B cell (primary cell): ENCODE results near the gene SLC2A4RG. TPM values are rescaled to one million over a fixed set of nuclear protein-coding genes. Genes with fewer than 3 reads are reported as not detected.

Source experiments
- ATAC-seq: fragments of 200-7000 bp; cut with Tn5 transposase; one replicate; pipeline ENCODE4 v1.10.0; 2021; ENCODE audit warnings: low read depth, mild to moderate bottlenecking, moderate number of reproducible peaks, moderate library complexity
- CTCF ChIA-PET: fragments of 350-600 bp; sonication (Branson Sonifier 250); formaldehyde crosslinking; loops from one replicate; lab custom pipeline; 2021; ENCODE audit warnings: antibody characterized with exemption, inconsistent platforms; lab: Charles Lee
- POLR2A ChIA-PET: fragments of 350-600 bp; sonication (Branson Sonifier 250); formaldehyde crosslinking; loops from one replicate; lab custom pipeline; 2021; ENCODE audit warnings: antibody characterized with exemption; lab: Charles Lee
- DNase-seq: peaks from one replicate; pipeline ENCODE4 v3.0.0; 2013
- H2AFZ ChIP-seq: 2 replicates; pipeline ENCODE4 v1.6.1; 2012; ENCODE audit warnings: mild to moderate bottlenecking, low read depth, low read length; ENCODE audit not compliant: insufficient read depth, poor library complexity, severe bottlenecking
- H3K27ac ChIP-seq, 2 donors: 1 replicate in 1 of 2; 2 replicates in 1 of 2; pipeline ENCODE4 v1.5.1; 2012 to 2013; ENCODE audit warnings: low read length in 2 of 2, mild to moderate bottlenecking in 2 of 2, moderate library complexity in 1 of 2
- H3K27me3 ChIP-seq, 4 experiments: fragments of 200-600 bp in 1 of 4; sonication (generic) in 1 of 4; replicated peaks in 1 of 4; 1 replicate in 2 of 4; 2 replicates in 2 of 4; pipeline versions ENCODE4 v1.6.1 to v1.7.0; 2013 to 2016; ENCODE audit warnings: low read length in 3 of 4, mild to moderate bottlenecking in 2 of 4, mixed read lengths in 1 of 4, moderate library complexity in 1 of 4; ENCODE audit not compliant: insufficient read depth in 4 of 4, control insufficient read depth in 3 of 4; ENCODE audit errors: control extremely low read depth in 1 of 4
- H3K36me3 ChIP-seq, 2 experiments: replicated peaks in 1 of 2; 1 replicate in 1 of 2; 2 replicates in 1 of 2; pipeline versions ENCODE4 v1.6.1 to v1.7.1; 2013; ENCODE audit warnings: low read length in 1 of 2; ENCODE audit not compliant: insufficient read depth in 2 of 2, control insufficient read depth in 1 of 2; ENCODE audit errors: control extremely low read depth in 1 of 2, extremely low read depth in 1 of 2
- H3K4me1 ChIP-seq, 2 donors: fragments of 200-600 bp in 1 of 2; sonication (generic) in 1 of 2; 1 replicate in 1 of 2; 2 replicates in 1 of 2; pipeline versions ENCODE4 v1.5.1 to v1.6.1; 2013 to 2017; ENCODE audit warnings: low read length in 2 of 2; ENCODE audit not compliant: control insufficient read depth in 2 of 2, insufficient read depth in 2 of 2
- H3K4me2 ChIP-seq: replicated peaks from 2 replicates; pipeline ENCODE3; 2012; ENCODE audit warnings: mild to moderate bottlenecking, low read depth, low read length; ENCODE audit not compliant: poor library complexity, severe bottlenecking
- H3K4me3 ChIP-seq, 5 experiments: fragments of 200-600 bp in 1 of 5; sonication (generic) in 1 of 5; 1 replicate in 3 of 5; 2 replicates in 2 of 5; pipeline versions ENCODE4 v1.5.1 to v1.7.0; 2011 to 2016; ENCODE audit warnings: low read length in 4 of 5, mild to moderate bottlenecking in 4 of 5, low read depth in 2 of 5, control low read depth in 1 of 5, moderate library complexity in 1 of 5; ENCODE audit not compliant: insufficient read depth in 1 of 5; ENCODE audit errors: control extremely low read depth in 1 of 5, extremely low read depth in 1 of 5
- H3K79me2 ChIP-seq: fragments of 200-600 bp; sonication (generic); one replicate; pipeline ENCODE4 v1.6.0; 2016; ENCODE audit warnings: low read length; ENCODE audit not compliant: control insufficient read depth, insufficient read depth
- H3K9ac ChIP-seq: fragments of 200-600 bp; sonication (generic); 2 replicates; pipeline ENCODE4 v1.6.1; 2017; ENCODE audit warnings: mild to moderate bottlenecking, low read length, moderate library complexity
- H3K9me3 ChIP-seq, 3 donors: one replicate each; pipeline versions ENCODE4 v1.6.1 to v1.7.1; 2013; ENCODE audit warnings: low read length in 2 of 3; ENCODE audit not compliant: control insufficient read depth in 2 of 3, insufficient read depth in 1 of 3; ENCODE audit errors: control extremely low read depth in 1 of 3
- H4K20me1 ChIP-seq: 2 replicates; pipeline ENCODE4 v1.6.0; 2012; ENCODE audit warnings: mild to moderate bottlenecking, low read length; ENCODE audit not compliant: insufficient read depth, control insufficient read depth, poor library complexity, severe bottlenecking
- H3K27ac Mint-ChIP-seq: one replicate; pipeline ENCODE4 v1.8.0; 2021; ENCODE audit warnings: mixed read lengths
- H3K27me3 Mint-ChIP-seq: one replicate; pipeline ENCODE4 v1.8.0; 2021; ENCODE audit warnings: mixed read lengths
- H3K4me1 Mint-ChIP-seq: one replicate; pipeline ENCODE4 v1.8.0; 2021; ENCODE audit warnings: mixed read lengths
- H3K4me3 Mint-ChIP-seq: one replicate; pipeline ENCODE4 v1.8.0; 2021; ENCODE audit warnings: mixed read lengths
- H3K9me3 Mint-ChIP-seq: one replicate; pipeline ENCODE4 v1.8.0; 2022; ENCODE audit warnings: mixed read lengths; ENCODE audit not compliant: insufficient read depth
- EZH2 ChIP-seq: IDR thresholded peaks from 2 replicates; pipeline ENCODE4 v1.6.1; 2012; ENCODE audit warnings: borderline replicate concordance, low read depth, mild to moderate bottlenecking, moderate library complexity, low read length; ENCODE audit not compliant: insufficient read depth, poor library complexity, severe bottlenecking
- WGBS: methylation state at CpG from one replicate; pipeline ENCODE4 v1.1.5; 2013; ENCODE audit warnings: missing lambda C conversion rate; ENCODE audit not compliant: insufficient coverage; 5-methylcytosine and 5-hydroxymethylcytosine counted together
- intact Hi-C: fragments of 100-400 bp; cut with micrococcal nuclease; formaldehyde crosslinking; loops from one replicate; pipeline ENCODE4 v1.10.0; 2022
- polyA plus RNA-seq: library from polyadenylated mRNA; depleted of rRNA; stranded (reverse); fragments of >200 nt; gene quantifications from 2 replicates; pipeline ENCODE4 v1.2.3, GENCODE V29; 2012
- total RNA-seq, 2 donors: library from RNA; stranded (reverse); fragments of 120-200 nt in 1 of 2; gene quantifications; 1 replicate in 1 of 2; 2 replicates in 1 of 2; pipeline versions ENCODE4 v1.2.3 to v1.2.4, GENCODE V29; 2013 to 2022
- TF ChIP-seq, protein P1 (sequence below): fragments of 200-600 bp; IDR thresholded peaks from one replicate; pipeline ENCODE4 v1.8.0; 2022; ENCODE audit warnings: antibody characterized with exemption, mild to moderate bottlenecking

Gene SLC2A4RG
- total and polyA plus RNA-seq, 2 donors (not counting 1 experiment from before 2014, with no cell fraction given), result 39.7 to 49.4 TPM

DNA sequence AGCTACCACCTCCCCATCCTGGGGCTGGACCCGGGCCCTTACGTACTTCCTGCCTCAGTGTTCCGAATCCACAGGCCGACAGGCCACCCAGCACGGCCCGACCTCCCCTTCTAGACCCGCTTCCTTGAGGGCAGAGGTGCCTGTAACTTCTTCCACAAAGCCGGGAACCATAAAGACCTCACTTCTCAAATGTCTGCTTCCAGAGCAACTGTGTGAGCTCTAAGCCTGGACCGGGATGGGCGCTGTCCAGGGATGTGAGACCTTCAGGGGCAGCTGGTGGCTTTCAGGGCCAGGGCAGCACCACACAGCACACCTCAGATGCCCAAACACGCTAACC lies 9.3 kb downstream of the SLC2A4RG start:
- H3K36me3 ChIP-seq, result no peaks in the 10 kb centered on the region
- H3K27me3 Mint-ChIP-seq, result no peaks in the 10 kb centered on the region
- H3K4me1 ChIP-seq, result no peaks in the 10 kb centered on the region
- no peak overlapping the region for H2AFZ ChIP-seq
- ChIA-PET POLR2A (no interaction called here), CTCF (no interaction called here)
- 96% methylated on average over 10 of the region's 11 CpGs for WGBS
- intact Hi-C loops, result no loop called here
- H3K4me2 ChIP-seq, result no peak overlapping the region
- H3K4me3 ChIP-seq, result no peak overlapping the region
- H3K9me3 ChIP-seq, result peaks cover 0 to 3% (median 0%) of the 10 kb centered on the region in 3 donors
- H3K27ac ChIP-seq, result no peak overlapping the region
- no peak for ATAC-seq
- no peak for DNase-seq
- no peaks in the 10 kb centered on the region for H3K4me1 Mint-ChIP-seq
- TF ChIP-seq, protein P1, sequence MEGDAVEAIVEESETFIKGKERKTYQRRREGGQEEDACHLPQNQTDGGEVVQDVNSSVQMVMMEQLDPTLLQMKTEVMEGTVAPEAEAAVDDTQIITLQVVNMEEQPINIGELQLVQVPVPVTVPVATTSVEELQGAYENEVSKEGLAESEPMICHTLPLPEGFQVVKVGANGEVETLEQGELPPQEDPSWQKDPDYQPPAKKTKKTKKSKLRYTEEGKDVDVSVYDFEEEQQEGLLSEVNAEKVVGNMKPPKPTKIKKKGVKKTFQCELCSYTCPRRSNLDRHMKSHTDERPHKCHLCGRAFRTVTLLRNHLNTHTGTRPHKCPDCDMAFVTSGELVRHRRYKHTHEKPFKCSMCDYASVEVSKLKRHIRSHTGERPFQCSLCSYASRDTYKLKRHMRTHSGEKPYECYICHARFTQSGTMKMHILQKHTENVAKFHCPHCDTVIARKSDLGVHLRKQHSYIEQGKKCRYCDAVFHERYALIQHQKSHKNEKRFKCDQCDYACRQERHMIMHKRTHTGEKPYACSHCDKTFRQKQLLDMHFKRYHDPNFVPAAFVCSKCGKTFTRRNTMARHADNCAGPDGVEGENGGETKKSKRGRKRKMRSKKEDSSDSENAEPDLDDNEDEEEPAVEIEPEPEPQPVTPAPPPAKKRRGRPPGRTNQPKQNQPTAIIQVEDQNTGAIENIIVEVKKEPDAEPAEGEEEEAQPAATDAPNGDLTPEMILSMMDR, result no peak
- TF ChIP-seq EZH2, result no peak
- no peaks in the 10 kb centered on the region for H3K79me2 ChIP-seq
- no peaks in the 10 kb centered on the region for H3K9me3 Mint-ChIP-seq
- H4K20me1 ChIP-seq, result no peaks in the 10 kb centered on the region
- no peaks in the 10 kb centered on the region for H3K27me3 ChIP-seq
- no peak overlapping the region for H3K4me3 Mint-ChIP-seq
- H3K9ac ChIP-seq, result no peak overlapping the region
- H3K27ac Mint-ChIP-seq, result no peak overlapping the region

DNA sequence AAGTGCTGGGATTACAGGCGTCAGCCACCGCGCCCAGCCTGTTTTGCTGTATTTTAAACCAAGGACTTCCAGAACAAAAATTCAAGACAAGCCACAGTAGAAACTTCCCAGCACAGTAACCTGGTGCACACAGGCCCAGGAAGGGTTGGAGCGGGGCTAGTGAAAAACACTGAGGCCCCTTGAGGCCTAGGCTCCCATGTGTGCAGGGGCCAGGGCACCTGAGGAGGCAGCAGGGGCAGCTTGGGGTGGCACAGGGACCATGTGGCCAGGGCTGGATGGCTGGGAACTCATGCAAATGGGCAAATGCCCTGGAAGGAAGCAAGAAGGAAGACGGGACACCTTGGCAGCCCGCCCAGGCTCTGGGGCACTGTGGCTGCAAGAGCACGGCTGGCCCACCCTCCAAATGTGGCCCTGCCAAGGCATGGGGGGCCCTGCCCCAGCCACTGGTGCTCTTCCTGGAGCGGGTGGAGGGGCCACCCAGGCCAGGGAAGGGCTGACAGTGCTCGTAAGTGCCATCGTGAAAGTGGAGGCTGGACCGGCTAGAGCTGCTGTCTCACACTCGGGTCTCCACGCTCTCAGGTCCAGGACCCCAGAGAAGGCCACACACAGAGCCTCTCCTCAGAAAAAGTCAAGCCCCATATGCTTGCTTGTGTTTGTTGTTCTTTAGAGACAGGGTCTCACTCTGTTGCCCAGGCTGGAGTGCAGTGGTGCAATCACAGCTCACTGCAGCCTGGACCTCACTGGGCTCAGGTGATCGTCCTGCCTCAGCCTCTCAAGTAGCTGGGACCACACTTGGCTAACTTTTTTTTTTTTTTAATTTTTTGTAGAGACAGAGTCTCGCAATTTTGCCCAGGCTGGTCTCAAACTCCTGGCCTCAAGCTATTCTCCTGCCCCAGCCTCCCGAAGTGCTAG lies 10.3 kb downstream of the SLC2A4RG start:
- Mint-ChIP-seq H3K9me3 (no peaks in the 10 kb centered on the region), H3K4me1 (no peaks in the 10 kb centered on the region), H3K27ac (no peak overlapping the region), H3K4me3 (no peak overlapping the region), H3K27me3 (no peaks in the 10 kb centered on the region)
- H3K4me3 ChIP-seq, result no peak overlapping the region
- DNase-seq, result no peak
- TF ChIP-seq, protein P1, result no peak
- no peak for TF ChIP-seq EZH2
- no peaks in the 10 kb centered on the region for H3K4me1 ChIP-seq
- H3K4me2 ChIP-seq, result no peak overlapping the region
- intact Hi-C loops, result no loop called here
- no peak overlapping the region for H2AFZ ChIP-seq
- no peak overlapping the region for H3K27ac ChIP-seq
- 92% methylated on average over 11 of the region's 16 CpGs for WGBS
- H3K9ac ChIP-seq, result no peak overlapping the region
- no peaks in the 10 kb centered on the region for H3K36me3 ChIP-seq
- H3K9me3 ChIP-seq, result peaks cover 0 to 3% (median 0%) of the 10 kb centered on the region in 3 donors
- POLR2A ChIA-PET, result no interaction called here
- H4K20me1 ChIP-seq, result no peaks in the 10 kb centered on the region
- CTCF ChIA-PET, result no interaction called here
- ATAC-seq, result no peak
- no peaks in the 10 kb centered on the region for H3K27me3 ChIP-seq
- no peaks in the 10 kb centered on the region for H3K79me2 ChIP-seq
